DND-41 (cell line): Measurements from ENCODE around the gene RTP2.
"Not testable (repeated sequence)": the region's sequence is repeated elsewhere in the genome, so short reads cannot be mapped to it uniquely, and the experiment has no call there.

Experiments used
- ATAC-seq: fragments of 200-7000 bp; cut with Tn5 transposase; 3 replicates; pipeline ENCODE4 v1.9.1; 2021; ENCODE audit warnings: low read depth; ENCODE audit not compliant: insufficient read depth
- DNase-seq: peaks from one replicate; pipeline ENCODE4 v3.0.0-alpha.2; 2020
- H2AFZ ChIP-seq: 2 replicates; pipeline ENCODE4 v1.6.0; 2012; ENCODE audit warnings: low read depth, low read length
- H3K27ac ChIP-seq: 2 replicates; pipeline ENCODE4 v1.5.1; 2012; ENCODE audit warnings: low read length, inconsistent platforms
- H3K27me3 ChIP-seq: fragments of 200-600 bp; sonication (generic); 2 replicates; pipeline ENCODE4 v1.6.0; 2012; ENCODE audit warnings: low read length, mild to moderate bottlenecking, inconsistent platforms; ENCODE audit not compliant: insufficient read depth, poor library complexity
- H3K36me3 ChIP-seq: 2 replicates; pipeline ENCODE4 v1.5.1; 2012; ENCODE audit warnings: low read length, inconsistent platforms; ENCODE audit not compliant: insufficient read depth
- H3K4me1 ChIP-seq: 2 replicates; pipeline ENCODE4 v1.5.1; 2012; ENCODE audit warnings: mild to moderate bottlenecking, low read length; ENCODE audit not compliant: insufficient read depth
- H3K4me2 ChIP-seq: 2 replicates; pipeline ENCODE4 v1.6.0; 2012; ENCODE audit warnings: mild to moderate bottlenecking, moderate library complexity, low read length, inconsistent platforms; ENCODE audit not compliant: insufficient read depth
- H3K4me3 ChIP-seq, 2 experiments: fragments of 200-600 bp in 1 of 2; shearing (Covaris generic) in 1 of 2; 2 replicates each; pipeline ENCODE4 v1.5.1; 2012 to 2016; ENCODE audit warnings: inconsistent platforms in 2 of 2, low read length in 2 of 2, mild to moderate bottlenecking in 2 of 2, low read depth in 1 of 2, moderate library complexity in 1 of 2
- H3K79me2 ChIP-seq: 2 replicates; pipeline ENCODE4 v1.6.0; 2012; ENCODE audit warnings: low read length, inconsistent platforms; ENCODE audit not compliant: insufficient read depth
- H3K9ac ChIP-seq: 2 replicates; pipeline ENCODE4 v1.6.0; 2012; ENCODE audit warnings: low read depth, mild to moderate bottlenecking, inconsistent platforms, low read length, moderate library complexity
- H3K9me3 ChIP-seq: 2 replicates; pipeline ENCODE4 v1.5.1; 2012; ENCODE audit warnings: low read length, moderate library complexity, mild to moderate bottlenecking, inconsistent platforms; ENCODE audit not compliant: insufficient read depth, severe bottlenecking
- H4K20me1 ChIP-seq: 2 replicates; pipeline ENCODE4 v1.6.0; 2012; ENCODE audit warnings: low read length; ENCODE audit not compliant: insufficient read depth
- CTCF ChIP-seq: IDR thresholded peaks from 2 replicates; pipeline ENCODE4 v1.5.1; 2012; ENCODE audit warnings: borderline replicate concordance, low read length, moderate library complexity, mild to moderate bottlenecking; ENCODE audit not compliant: poor library complexity, severe bottlenecking; ENCODE audit errors: extremely low read depth
- EZH2 ChIP-seq: IDR thresholded peaks from 3 replicates; pipeline ENCODE4 v1.6.1; 2012; ENCODE audit warnings: borderline replicate concordance, low read depth, mild to moderate bottlenecking, moderate library complexity, low read length, inconsistent platforms; ENCODE audit not compliant: severe bottlenecking

The RTP2 gene

GRCh38 chr3:187685948-187686347 is 16.4 kb downstream of the RTP2 start:
- no peak for ATAC-seq
- Histone ChIP-seq H3K27ac (no peak overlapping the region), H3K9ac (no peak overlapping the region), H3K4me2 (no peak overlapping the region), H3K4me3 (no peak overlapping the region), H3K4me1 (no peaks in the 10 kb centered on the region), H3K9me3 (peaks cover 6% of the 10 kb centered on the region), H3K79me2 (no peaks in the 10 kb centered on the region), H4K20me1 (no peaks in the 10 kb centered on the region), H3K27me3 (no peaks in the 10 kb centered on the region), H3K36me3 (no peaks in the 10 kb centered on the region), H2AFZ (no peak overlapping the region)
- TF ChIP-seq EZH2 (no peak), CTCF (no peak)
- DNase-seq, result no peak

- peaks cover 6% of the 10 kb centered on the region for H3K9me3 ChIP-seq
- ATAC-seq (peak; percentile 67; the same call in 2 of the 3 replicates), DNase-seq (peak; percentile 11)
- no peak overlapping the region for H3K4me2 ChIP-seq
- H3K36me3 ChIP-seq, result no peaks in the 10 kb centered on the region
- no peak overlapping the region for H3K4me3 ChIP-seq
- H4K20me1 ChIP-seq, result no peaks in the 10 kb centered on the region
- no peak for TF ChIP-seq EZH2
- no peak for TF ChIP-seq CTCF
- no peak overlapping the region for H3K27ac ChIP-seq
- H3K79me2 ChIP-seq, result no peaks in the 10 kb centered on the region
- H3K4me1 ChIP-seq, result no peaks in the 10 kb centered on the region
- H3K27me3 ChIP-seq, result no peaks in the 10 kb centered on the region
- H3K9ac ChIP-seq, result no peak overlapping the region
- no peak overlapping the region for H2AFZ ChIP-seq
Observed at GRCh38 chr3:187684880-187685279, 17.5 kb downstream of the RTP2 start.

GRCh38 chr3:187684444-187684843 is 17.9 kb downstream of the RTP2 start:
- Histone ChIP-seq H3K4me3 (no peak overlapping the region), H4K20me1 (no peaks in the 10 kb centered on the region), H3K36me3 (no peaks in the 10 kb centered on the region), H3K27me3 (no peaks in the 10 kb centered on the region), H3K4me2 (no peak overlapping the region), H2AFZ (no peak overlapping the region), H3K79me2 (no peaks in the 10 kb centered on the region), H3K4me1 (no peaks in the 10 kb centered on the region), H3K27ac (no peak overlapping the region), H3K9ac (no peak overlapping the region), H3K9me3 (peaks cover 6% of the 10 kb centered on the region)
- no peak for ATAC-seq
- no peak for DNase-seq
- TF ChIP-seq CTCF (no peak), EZH2 (no peak)

GRCh38 chr3:187681756-187682155 is 20.6 kb downstream of the RTP2 start:
- ATAC-seq, result not testable (repeated sequence)

More at GRCh38 chr3:187681756-187682155, 20.6 kb downstream of the RTP2 start:
- not testable (repeated sequence) for H2AFZ ChIP-seq, H3K27ac ChIP-seq, H3K27me3 ChIP-seq, H3K9me3 ChIP-seq, H3K4me3 ChIP-seq, H3K4me2 ChIP-seq, H3K79me2 ChIP-seq, H4K20me1 ChIP-seq, DNase-seq, H3K9ac ChIP-seq, H3K4me1 ChIP-seq, H3K36me3 ChIP-seq
